NCI-H2196 treated with DMSO at 0.1 percent for 48 hours (cell line): ENCODE data around the gene LHFPL6.

ENCODE experiments used
- DNase-seq: peaks from one replicate; lab custom pipeline; 2025; ENCODE audit not compliant: unreplicated experiment; lab: John Stamatoyannopoulos, UW

The LHFPL6 gene

DNA sequence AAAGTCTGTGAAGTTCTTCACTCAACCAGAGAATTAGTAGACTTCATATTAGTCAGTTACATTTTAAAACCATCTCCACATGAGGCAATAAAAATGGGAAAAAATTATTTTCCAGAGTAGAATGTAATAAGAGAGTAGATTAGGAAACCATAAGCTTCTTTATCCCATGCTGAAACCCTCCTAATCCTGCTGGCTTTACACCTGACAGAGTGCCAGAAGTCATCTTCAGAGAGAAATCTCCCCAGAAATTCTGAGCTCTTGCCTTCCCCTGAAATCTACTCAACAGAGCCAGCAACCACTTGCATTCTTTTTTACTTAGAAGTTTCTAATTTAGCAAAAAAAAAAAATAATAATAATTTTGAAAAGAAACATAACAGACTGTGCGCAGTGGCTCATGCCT is 284.8 kb downstream of the LHFPL6 start:
- DNase-seq: no peak

DNA sequence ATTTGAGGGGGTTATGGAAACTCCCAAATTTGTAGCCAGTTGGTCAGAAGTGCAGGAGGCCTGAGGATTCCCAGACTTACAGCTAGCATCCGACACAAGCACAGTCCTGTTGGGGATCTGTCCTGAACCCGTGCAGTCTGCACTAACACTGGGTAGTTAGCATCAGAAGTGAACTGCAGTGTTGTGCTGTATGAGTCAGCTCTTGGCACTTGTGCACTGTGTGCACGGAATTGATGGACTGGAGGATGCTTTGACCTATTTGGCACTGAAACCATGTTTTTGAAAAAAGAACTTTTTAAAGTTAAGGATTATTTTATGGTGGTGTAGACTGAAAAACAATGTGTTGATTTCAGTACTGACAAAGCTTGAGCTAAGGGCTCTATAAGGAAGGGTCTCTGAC is 285.7 kb downstream of the LHFPL6 start:
- DNase-seq: no peak

DNA sequence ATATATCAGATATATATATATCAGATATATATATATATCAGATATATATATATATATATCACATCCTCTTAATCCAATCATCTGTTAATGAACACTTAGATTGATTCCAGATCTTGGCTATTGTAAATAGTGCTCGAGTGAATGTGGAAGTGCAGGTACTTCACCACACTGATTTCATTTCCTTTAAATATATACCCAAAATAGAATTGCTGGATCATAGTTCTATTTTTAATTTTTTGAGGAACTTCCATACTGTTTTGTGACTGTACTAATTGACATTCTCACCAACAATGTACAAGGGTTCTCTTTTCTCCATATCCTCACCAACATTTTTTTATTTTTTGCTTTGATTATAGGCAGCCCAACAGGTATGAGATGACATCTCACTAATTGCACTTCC is 287.2 kb downstream of the LHFPL6 start:
- no peak for DNase-seq

DNA sequence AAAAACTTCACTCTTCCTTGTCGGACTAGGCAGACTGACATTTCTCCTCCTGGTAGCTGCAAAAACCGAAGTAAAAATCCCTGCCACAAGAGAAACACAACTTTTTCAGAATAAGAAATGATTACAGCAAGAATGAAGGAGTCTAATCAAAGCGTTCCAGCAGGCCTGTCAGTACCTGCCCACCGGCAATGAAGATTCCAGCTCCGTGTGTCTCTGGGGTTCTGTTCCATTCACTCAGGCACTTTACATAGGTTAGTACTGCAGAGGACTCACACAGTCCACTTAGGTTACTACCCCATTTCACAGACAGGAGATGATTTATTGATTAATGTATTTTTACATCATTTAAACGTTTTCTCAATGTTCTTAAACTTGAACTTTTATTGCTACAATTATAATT is 289.3 kb downstream of the LHFPL6 start:
- no peak for DNase-seq

DNA sequence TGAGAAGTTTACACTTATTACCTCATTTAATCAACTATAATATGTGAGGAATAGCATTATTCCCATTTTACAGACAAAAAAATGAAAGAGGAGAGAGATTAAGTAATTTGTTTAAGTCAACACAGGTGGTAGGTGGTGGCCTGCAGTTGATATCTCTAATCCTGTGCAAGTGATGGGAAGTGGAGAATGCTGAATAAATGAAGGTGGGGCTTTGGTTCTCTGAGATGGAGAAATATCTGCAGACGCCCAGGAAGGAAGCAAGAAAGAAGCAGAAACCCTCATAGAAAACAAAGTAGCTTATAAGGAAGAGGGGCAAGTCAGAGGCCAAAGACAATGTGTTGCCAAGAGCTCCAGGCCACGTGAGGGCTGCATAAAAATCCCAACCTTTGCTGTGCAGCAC is 290.4 kb downstream of the LHFPL6 start:
- no peak for DNase-seq

DNA sequence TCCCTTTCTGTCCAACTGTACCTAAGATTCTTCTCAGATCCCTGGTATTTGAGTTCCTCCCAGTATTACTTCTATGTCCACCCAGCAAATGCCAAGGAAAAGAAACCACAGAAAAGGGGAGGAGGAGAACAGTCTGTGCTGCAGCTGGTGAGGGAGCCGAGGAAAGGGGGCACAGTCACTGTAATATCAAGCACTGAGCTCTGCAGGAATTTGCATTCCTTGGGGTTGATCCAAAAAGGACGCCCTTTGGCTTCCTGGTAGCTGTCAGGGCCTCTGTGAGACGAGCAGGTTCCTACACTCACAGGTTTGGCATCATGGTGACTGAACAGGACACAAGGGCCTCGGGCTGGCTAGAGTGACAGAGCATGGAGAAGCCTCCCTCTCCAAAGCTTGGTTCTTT is 291.4 kb downstream of the LHFPL6 start:
- no peak for DNase-seq

DNA sequence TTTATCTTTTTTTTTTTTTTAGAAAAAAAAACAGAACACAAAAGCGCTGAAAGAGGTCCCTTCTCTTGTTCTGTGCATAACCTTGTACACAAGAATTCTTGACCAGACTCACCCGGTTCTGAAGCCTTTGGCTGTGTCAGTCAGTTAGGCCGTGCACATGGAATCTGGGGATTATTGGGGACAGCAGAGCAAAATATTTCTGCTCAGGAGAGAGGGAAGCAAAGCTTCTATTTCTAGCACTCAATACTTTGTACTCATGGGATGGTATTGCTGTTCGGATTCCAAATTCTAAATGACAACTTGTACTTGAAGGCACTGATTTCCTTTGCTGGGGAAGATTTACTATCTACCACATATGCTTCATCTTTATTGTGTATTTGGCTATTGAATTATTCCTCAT is 292.0 kb downstream of the LHFPL6 start:
- DNase-seq: no peak

DNA sequence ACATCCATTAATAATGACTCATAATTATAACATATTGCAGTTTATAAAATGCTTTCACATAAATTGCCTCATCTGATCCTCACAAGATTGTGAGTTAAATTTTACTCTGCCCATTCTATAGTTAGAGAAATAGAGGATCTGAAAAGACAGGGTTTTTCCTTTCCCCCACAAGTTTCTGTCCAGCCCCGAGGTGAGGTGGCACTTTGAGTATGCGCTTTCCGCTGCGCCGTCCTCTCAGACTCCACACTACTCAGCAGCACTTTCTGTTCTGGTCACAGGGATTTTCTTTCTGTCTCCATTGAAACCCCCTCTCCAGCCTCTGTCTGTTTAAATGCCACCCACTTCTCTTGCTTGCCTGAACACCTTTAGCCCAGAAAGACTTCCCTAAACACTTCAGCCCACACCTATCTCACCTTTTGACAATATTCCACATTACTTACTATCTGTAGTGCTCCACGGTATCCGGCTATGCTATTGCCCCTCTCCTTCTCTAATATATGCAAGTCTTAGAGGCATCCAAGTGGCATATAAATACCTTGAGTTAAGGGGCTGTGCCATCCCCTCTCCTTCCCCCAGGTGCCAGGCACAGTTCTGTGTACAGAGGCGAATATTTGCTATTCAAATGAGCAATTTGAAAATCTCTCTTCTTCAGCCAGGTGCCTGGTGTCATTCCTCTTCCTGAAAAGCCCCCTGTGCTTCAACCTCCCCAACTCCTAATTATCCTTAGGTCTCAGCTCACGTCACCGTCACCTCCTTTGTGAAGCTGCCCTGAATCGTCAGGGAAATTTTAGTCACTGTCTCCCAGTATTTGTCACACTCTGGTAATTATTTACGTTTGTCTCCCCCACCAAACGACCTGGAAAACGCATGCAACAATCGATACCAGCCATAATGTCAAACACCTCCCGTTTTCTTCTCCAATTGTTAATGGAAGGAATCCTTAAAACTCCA is 296.1 kb downstream of the LHFPL6 start:
- no peak for DNase-seq

DNA sequence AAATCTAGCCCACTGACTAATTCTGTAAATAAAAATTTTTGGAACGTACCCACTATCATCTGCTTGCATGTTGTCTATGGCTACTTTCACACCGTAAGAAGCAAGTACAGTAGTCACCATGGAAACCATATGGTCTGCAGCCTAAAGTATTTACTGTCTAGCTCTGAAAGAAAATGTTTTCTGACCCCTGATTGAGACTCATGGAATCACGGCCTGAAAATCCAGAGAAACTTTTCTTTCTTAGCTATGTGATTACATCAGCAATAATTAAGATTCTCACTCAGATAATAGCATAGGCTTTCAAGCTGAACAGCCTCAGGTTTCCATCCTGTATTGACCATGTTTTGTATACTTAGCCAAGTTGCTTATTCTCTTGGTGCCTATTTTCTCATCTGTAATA is 300.2 kb downstream of the LHFPL6 start:
- DNase-seq: no peak

DNA sequence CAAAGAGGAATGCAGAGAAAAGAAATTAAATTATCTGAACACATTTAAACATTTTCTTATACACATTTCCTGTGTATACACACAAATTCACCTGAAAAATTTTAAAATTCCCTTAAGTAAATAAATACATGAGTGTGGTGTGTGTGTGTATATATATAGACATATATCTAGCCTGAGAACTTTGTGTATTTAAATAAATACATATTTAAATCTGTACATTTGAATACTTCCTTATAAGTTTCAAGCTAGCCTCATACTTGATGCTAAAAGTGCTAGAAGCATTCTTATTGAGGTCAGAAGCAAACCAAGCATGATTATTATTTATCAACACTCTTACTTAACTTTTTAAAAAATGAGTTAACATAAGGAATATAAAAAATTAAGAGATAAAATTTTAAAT is 304.0 kb downstream of the LHFPL6 start:
- DNase-seq: no peak

DNA sequence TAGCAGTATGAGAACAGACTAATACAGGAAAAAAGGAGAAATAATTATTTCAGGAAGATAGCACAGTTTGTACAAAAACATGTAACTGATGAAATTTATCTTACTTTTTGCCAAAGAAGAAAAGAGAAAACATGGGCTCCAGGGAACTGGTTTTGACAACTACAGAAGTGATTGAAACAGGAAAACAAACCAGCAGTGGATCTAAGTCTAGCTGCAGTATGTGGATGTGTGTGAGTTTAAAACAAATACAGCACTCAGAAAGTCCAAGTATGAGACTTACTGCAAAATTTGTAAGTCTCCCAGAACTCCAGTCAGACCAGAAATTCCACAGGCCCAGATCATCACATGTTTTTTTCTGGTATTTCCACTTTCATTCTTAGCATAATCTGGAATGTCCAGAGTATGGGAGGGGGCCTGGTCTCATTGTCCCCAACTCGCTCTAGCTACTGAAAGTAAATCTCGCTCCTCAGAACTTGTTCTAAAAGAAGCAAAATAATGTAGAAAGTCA is 305.3 kb downstream of the LHFPL6 start:
- no peak for DNase-seq

DNA sequence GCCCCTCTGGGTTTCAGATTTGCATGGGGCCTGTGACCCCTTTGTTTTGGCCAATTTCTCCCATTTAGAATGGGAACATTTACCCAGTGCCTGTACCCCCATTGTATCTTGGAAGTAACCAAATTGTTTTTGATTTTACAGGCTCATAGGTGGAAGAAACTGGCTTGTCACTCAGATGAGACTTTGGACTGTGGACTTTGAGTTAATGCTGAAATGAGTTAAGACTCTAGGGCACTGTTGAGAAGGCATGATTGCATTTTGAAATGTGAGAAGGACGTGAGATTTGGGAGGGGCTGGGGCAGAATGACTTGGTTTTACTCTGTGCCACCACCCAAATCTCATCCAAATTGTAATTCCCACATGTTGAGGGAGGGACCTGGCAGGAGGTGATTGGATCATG is 306.0 kb downstream of the LHFPL6 start:
- no peak for DNase-seq

DNA sequence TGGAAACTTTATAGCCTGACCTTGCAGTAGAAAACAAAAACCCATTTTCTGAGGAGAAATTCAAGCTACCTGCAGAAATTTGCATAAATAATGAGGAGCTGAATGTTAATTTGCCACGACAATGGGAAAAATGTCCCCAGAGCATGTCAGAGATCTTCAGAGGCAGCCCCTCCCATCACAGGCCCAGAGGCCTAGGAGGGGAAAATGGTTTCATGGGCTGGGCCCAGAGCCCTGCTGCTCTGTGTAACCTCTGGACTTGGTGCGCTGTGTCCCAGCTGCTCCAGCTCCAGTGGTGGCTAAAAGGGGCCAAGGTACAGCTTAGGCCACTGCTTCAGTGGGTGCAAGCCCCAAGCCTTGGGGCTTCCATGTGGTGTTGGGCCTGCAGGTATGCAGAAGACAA is 306.8 kb downstream of the LHFPL6 start:
- no peak for DNase-seq
